ENCODE measurements around the gene TNFAIP2.

GRCh38 chr14:103094406-103095209 lies 28.7 kb upstream of the TNFAIP2 start, which contains the start of gene EXOC3L4:
- TF ChIP-seq CTCF (IDR thresholded peaks at IDR 0.05; ENCODE audit: insufficient read depth, low read length, poor library complexity, severe bottlenecking) (no peak), EZH2phosphoT487 (conservative IDR thresholded peaks at IDR 0.05; ENCODE audit: low read length) (no peak)

All from SU-DHL-6 (cell line).